Stimulated activated CD8-positive, alpha-beta memory T cell treated with anti-CD3 and anti-CD28 coated beads, Interleukin-12 subunit alpha, Interleukin-12 subunit beta, amount 100 ng/mL, for 24 hours (primary cell): ENCODE results near the gene HABP4.
"Not testable (repeated sequence)": the region's sequence is repeated elsewhere in the genome, so short reads cannot be mapped to it uniquely, and the experiment has no call there.

Experiments
- DNase-seq: peaks from one replicate; pipeline ENCODE4 v3.0.0-alpha.2; 2020; ENCODE audit errors: extremely low read depth

HABP4 gene

GRCh38 chr9:96498796-96499195 is 48.8 kb downstream of the HABP4 start:
- no peak for DNase-seq

- DNase-seq, result no peak
Observed at GRCh38 chr9:96499257-96499656, 49.3 kb downstream of the HABP4 start.

GRCh38 chr9:96500696-96501632 is 51.0 kb downstream of the HABP4 start:
- no peak for DNase-seq

- DNase-seq, result no peak
Observed at GRCh38 chr9:96501633-96502538, 51.9 kb downstream of the HABP4 start.

GRCh38 chr9:96502539-96503373 is 52.8 kb downstream of the HABP4 start:
- no peak for DNase-seq

DNA sequence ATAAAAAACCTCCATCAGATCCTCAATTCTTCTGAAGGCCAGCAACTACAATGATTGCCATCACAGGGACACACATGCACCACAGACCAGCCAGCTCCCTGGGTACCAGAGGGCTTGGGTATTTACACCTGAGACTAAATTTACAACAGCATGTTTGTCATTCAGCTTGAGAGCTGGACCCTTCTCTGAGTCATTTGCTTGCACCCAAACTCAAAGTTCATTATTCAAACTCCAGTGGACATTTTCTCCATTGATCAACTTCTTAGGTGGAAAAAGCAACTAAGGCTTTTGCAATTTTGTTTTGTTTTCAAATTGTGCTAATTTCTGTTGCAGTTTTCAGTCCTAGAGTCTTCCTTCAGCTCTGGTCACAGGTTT is 53.4 kb downstream of the HABP4 start:
- not testable (repeated sequence) for DNase-seq

GRCh38 chr9:96503918-96504317 is 53.9 kb downstream of the HABP4 start:
- DNase-seq, result no peak

DNA sequence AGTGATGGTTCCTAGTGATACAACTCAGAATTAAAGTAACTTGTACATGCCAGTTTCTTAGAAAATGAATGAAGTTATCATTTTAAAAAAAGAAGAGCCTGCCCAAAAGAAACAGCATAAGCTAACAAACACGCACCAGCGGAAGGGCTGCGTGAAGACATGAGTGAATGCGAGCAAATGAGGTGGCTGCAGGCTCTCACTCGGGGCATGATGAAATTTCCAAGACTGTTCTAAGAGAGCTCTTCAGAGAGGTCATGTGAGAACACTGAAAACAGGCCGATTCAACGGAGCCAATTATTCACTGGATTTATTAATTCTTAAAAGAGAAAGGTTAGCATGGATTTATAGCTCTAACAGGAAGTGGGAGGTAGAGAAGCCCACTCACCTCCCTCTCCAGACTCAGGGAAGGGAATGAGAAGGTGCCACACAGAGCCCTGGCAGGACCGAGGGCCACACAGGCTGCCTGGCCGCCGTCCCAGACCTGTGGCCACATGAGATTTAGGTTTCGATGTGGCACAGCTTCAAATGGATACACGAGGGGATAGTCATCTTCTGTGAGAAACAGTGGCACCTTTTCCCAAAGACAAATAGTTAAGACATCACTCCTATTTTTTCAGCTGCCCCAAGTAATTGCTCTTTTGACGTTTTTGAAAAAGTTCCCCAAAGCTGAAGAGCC is 55.5 kb downstream of the HABP4 start:
- DNase-seq, result no peak

- no peak for DNase-seq
Observed at GRCh38 chr9:96508227-96508940, 58.4 kb downstream of the HABP4 start.

GRCh38 chr9:96509026-96509425 is 59.1 kb downstream of the HABP4 start:
- no peak for DNase-seq

GRCh38 chr9:96509848-96510247 is 59.9 kb downstream of the HABP4 start:
- no peak for DNase-seq

DNA sequence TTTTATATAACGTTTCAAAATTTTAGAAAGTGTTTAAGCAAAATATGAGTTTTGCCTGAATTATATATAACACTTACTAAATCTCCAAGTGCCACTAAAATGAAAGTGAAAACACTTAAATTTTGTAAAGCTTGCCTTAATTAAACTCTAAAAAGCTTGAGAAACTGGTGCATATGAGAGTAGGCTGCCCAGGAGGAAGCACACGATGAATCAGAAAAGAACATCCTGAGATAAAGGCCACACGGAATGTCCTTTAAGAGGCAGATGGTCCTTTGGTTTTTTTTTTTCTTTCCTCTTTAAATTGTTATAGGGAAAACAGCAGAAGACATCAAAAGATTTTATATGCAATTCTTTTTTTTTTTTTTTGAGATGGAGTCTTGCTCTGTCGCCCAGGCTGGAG is 60.3 kb downstream of the HABP4 start:
- no peak for DNase-seq

DNA sequence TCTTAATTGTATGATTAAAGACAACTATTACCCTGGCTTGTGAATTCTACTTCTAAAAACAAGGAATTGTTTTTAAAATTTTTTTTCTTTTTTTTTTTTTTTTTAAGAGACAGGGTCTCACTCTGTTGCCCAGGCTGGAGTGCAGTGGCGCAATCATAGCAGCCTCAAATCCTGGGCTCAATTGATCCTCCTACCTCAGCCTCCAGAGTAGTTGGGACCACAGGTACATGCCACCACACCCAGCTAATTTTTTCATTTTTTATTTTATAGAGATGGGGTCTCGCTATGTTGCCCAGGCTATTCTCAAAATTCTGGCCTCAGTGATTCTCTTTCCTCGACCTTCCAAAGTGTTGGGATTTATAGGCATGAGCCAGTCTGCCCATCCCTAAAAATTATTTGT is 62.3 kb downstream of the HABP4 start:
- DNase-seq, result no peak

DNA sequence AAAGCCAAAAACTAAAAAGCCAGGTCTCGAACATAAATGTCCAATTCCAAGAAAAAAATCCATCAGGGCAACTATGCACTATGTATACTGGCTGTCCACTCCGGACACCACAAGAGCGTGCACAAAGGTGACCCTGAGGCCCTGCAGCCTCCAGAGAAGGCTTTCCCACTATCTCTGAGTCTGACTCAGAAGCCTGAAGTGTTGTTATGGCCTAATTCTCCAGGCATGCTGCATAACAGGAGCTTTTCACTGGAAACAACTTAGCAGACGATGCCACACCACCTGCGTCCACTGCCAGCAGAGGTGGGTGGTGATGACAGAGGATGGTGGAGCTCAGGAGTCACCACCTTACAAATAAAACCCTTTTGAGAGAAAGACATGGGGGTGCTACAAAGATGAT is 63.7 kb downstream of the HABP4 start:
- no peak for DNase-seq

- no peak for DNase-seq
Observed at GRCh38 chr9:96514108-96514799, 64.3 kb downstream of the HABP4 start.

DNA sequence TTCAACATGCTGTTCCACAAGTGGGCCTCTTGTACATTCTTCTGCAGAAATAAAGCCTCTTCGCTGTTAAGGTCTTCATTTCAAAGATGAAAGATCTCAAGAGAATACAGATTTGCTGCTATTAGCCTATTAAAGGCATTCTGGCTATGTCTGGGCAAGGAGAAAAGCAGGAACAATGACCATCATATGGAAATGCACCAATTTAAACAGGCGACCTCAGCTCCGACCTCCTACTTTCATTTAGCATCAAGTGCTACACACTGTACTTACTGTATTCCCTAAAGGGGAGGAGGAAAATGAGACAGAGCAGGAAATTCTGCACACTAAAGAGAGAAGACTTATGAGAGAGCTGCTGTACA is 64.8 kb downstream of the HABP4 start:
- DNase-seq, result no peak

DNA sequence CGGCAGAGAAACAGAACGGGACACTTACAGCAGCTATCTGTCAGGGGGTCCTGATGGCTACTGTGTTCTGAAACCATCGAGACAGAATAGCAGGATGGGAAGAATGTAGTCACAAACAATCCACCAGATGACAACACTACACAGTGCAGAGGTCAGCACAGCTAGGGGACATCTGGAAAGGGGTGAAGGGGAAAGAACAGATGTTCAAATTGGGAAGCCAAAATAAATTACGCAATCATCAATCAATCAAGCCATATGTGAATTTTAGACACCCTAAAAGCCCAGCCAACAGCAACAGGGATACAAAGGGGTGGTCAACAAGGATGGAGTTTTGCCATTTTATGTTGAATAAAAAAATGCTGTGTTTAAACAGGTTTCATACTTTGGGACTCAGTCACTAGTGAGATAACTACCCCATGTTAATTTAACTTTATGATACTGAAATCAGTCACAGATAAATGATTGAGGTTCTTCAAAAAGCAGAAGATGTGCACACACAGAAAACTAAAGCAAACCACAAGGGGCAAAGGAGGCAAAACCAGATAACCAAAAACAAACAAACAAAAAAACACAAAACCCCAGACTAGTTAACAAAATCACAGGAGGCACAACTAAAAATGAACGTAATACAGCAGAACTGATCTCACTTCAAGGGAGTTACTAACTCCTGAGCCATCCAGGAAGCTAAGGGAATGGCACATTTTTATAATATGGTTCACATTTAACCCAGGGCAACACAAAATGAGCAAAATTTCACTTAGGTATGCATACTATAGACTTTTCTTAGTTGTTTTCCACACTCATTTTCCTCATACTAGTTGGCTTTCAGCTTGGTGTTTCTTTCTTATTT is 65.9 kb downstream of the HABP4 start:
- no peak for DNase-seq

DNA sequence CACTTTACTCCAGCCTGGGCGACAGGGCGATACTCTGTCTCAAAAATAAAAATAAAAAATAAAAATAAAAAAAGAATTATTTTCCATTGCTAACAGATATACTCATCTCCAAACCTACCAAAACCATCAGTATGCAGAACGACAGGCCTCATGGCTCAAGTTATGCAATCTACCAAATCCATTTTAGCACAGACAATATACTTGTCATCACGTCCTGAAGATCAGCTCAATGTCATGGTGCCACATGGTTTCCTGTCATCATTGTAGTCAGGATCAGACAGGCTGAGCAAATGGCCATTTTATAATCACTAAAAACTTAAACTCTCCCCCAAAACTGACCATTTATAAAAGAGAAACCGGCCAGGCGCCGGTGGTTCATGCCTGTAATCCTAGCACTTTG is 69.1 kb downstream of the HABP4 start:
- no peak for DNase-seq

DNA sequence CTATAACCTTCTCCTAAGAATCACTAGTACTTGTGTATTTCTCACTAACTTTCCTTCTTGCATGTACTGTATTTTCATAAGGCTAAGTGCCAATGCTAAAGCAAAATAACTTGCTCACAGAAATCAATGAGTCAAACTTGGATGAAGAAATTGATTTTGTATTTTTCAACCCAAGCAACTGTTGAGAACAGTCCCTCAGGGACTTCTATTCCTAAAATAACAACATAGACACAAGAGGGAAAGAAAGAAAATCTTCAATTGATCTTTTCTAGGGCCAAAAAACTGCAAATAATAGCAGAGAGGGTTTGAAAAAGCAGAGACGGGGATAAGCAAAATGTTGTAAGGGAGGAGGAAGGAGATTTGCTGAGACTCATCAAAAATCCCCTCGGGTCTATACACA is 69.8 kb downstream of the HABP4 start:
- no peak for DNase-seq
